Fibroblast of villous mesenchyme (primary cell): ENCODE measurements around the gene ADGRG6. TPM values are rescaled to one million over a fixed set of nuclear protein-coding genes. Genes with fewer than 3 reads are reported as not detected.

Source experiments
- DNase-seq: peaks from one replicate; pipeline ENCODE4 v3.0.0-alpha.2; 2010; ENCODE audit warnings: low read depth
- H3K4me3 ChIP-seq: 2 replicates; pipeline ENCODE4 v1.5.1; 2011; ENCODE audit warnings: low read depth, mild to moderate bottlenecking, low read length
- CTCF ChIP-seq: IDR thresholded peaks from 2 replicates; pipeline ENCODE4 v1.5.1; 2012; ENCODE audit warnings: low read depth, mild to moderate bottlenecking, low read length; ENCODE audit not compliant: insufficient read depth
- total RNA-seq: library from RNA; depleted of rRNA; stranded (reverse); fragments of >200 nt; gene quantifications from 2 replicates; pipeline ENCODE4 v1.2.3, GENCODE V29; 2012

ADGRG6 gene
- total RNA-seq, 1 donor, result 153 TPM

- DNase-seq, result no peak
- TF ChIP-seq CTCF, result no peak
- H3K4me3 ChIP-seq, result peak overlapping the region; percentile 84
Measured at GRCh38 chr6:142303176-142303533, 1.3 kb downstream of the ADGRG6 start.

GRCh38 chr6:142304241-142304640, 2.4 kb downstream of the ADGRG6 start:
- H3K4me3 ChIP-seq, result peak overlapping the region; percentile 84
- TF ChIP-seq CTCF, result no peak
- DNase-seq, result no peak

- DNase-seq, result no peak
- no peak for TF ChIP-seq CTCF
- no peak overlapping the region for H3K4me3 ChIP-seq
Measured at GRCh38 chr6:142306736-142307135, 4.9 kb downstream of the ADGRG6 start.

- DNase-seq, result no peak
- no peak overlapping the region for H3K4me3 ChIP-seq
- no peak for TF ChIP-seq CTCF
Measured at GRCh38 chr6:142307963-142308748, 6.3 kb downstream of the ADGRG6 start.

- H3K4me3 ChIP-seq, result no peak overlapping the region
- TF ChIP-seq CTCF, result no peak
Measured at GRCh38 chr6:142309426-142309825, 7.6 kb downstream of the ADGRG6 start.

GRCh38 chr6:142313284-142313683, 11.5 kb downstream of the ADGRG6 start:
- TF ChIP-seq CTCF, result no peak
- peak; percentile 81 for DNase-seq
- no peak overlapping the region for H3K4me3 ChIP-seq

More at GRCh38 chr6:142309426-142309825, 7.6 kb downstream of the ADGRG6 start:
- DNase-seq, result no peak
